Measurements from ENCODE around the gene TMEM179B. TPM values are rescaled to one million over a fixed set of nuclear protein-coding genes. Genes with fewer than 3 reads are reported as not detected.
A peak's percentile ranks its signal among the peaks of the same experiment; 100 is the strongest.

TMEM179B gene
- total and polyA plus RNA-seq, 2 of the 4 experiments (the other 2 are of a cell fraction) = 29.4 to 67.1 TPM

- Histone ChIP-seq H3K27ac (ENCODE audit: insufficient read depth, low read length) (no peak overlapping the region), H2AFZ (replicated peaks; ENCODE audit: low read length, poor library complexity) (no peak overlapping the region), H3K4me2 (ENCODE audit: low read depth, low read length) (no peak overlapping the region), H3K9me3 (ENCODE audit: control insufficient read depth, insufficient read depth, low read length) (no peaks in the 10 kb centered on the region), H3K18ac (ENCODE audit: low read depth, low read length) (no peak overlapping the region), H3K56ac (ENCODE audit: extremely low read depth, insufficient read depth, low read length) (no peak overlapping the region), H3K27me3 (ENCODE audit: control insufficient read depth, insufficient read depth, low read length) (no peaks in the 10 kb centered on the region), H3K79me1 (ENCODE audit: low read depth in 1 of 2, low read length in 2 of 2) (peaks cover 15 to 40% of the 10 kb centered on the region in 2 experiments; a peak in 3 of 4 replicates), H3K4me1 (ENCODE audit: control insufficient read depth, insufficient read depth, low read length) (peaks cover 14% of the 10 kb centered on the region), H2BK5ac (ENCODE audit: low read depth, low read length, poor library complexity, severe bottlenecking) (no peak overlapping the region), H3K23ac (ENCODE audit: low read depth, low read length) (peak overlapping the region; percentile 52), H3K9me1 (ENCODE audit: insufficient read depth, low read length) (no peaks in the 10 kb centered on the region), H2BK120ac (ENCODE audit: low read depth, low read length) (no peak overlapping the region), H2AK5ac (ENCODE audit: low read depth, low read length) (no peak overlapping the region; the same call in 1 of the 2 replicates), H2BK15ac (ENCODE audit: low read depth, low read length) (no peak overlapping the region), H4K20me1 (ENCODE audit: insufficient read depth, low read length) (peaks cover 12% of the 10 kb centered on the region), H3K4me3 (ENCODE audit: insufficient read depth, low read depth, low read length) (no peak overlapping the region), H3K36me3 (ENCODE audit: control insufficient read depth, insufficient read depth, low read length) (peaks cover 27% of the 10 kb centered on the region), H4K5ac (ENCODE audit: low read depth, low read length) (no peak overlapping the region), H3K14ac (replicated peaks; ENCODE audit: low read depth, low read length) (no peak overlapping the region), H3K9ac (ENCODE audit: low read depth, low read length) (no peak overlapping the region), H2BK20ac (ENCODE audit: low read depth, low read length) (no peak overlapping the region), H4K8ac (ENCODE audit: low read depth in 2 of 2, low read length in 2 of 2) (0 out of 4 replicates have a peak overlapping the region, but pooled peaks of 1 of the 2 experiments have one; percentile 9), H2AK9ac (replicated peaks; ENCODE audit: low read depth, low read length, poor library complexity) (no peak overlapping the region), H3K4ac (ENCODE audit: low read depth, low read length) (no peak overlapping the region), H4K91ac (ENCODE audit: insufficient read depth, low read depth, low read length) (no peak overlapping the region)
- CTCF ChIA-PET = no interaction called here
- BruUV-seq (replicated peaks) = no TSS peak
- TF ChIP-seq SMC3 (IDR thresholded peaks at IDR 0.05; ENCODE audit: low read depth, low read length) (no peak), MAZ (IDR thresholded peaks at IDR 0.05; ENCODE audit: borderline replicate concordance, low read depth, low read length) (no peak), CTCF (conservative IDR thresholded peaks at IDR 0.05; ENCODE audit: low read depth, low read length) (no peak), MXI1 (IDR thresholded peaks at IDR 0.05; ENCODE audit: borderline replicate concordance, low read depth, low read length) (no peak), NFE2L2 (IDR thresholded peaks at IDR 0.05; ENCODE audit: low read depth, low read length) (no peak), BHLHE40 (IDR thresholded peaks at IDR 0.05; ENCODE audit: low read depth, low read length) (no peak), CHD1 (IDR thresholded peaks at IDR 0.05; ENCODE audit: low read depth, low read length) (no peak), MAFK (IDR thresholded peaks at IDR 0.05; ENCODE audit: low read depth, low read length) (no peak), RCOR1 (IDR thresholded peaks at IDR 0.05; ENCODE audit: insufficient replicate concordance, low read length) (no peak), RFX5 (IDR thresholded peaks at IDR 0.05; ENCODE audit: low read depth, low read length) (no peak), RAD21 (IDR thresholded peaks at IDR 0.05; ENCODE audit: low read length) (no peak), POLR2A (IDR thresholded peaks at IDR 0.05; ENCODE audit: low read depth, low read length) (no peak), USF2 (IDR thresholded peaks at IDR 0.05; ENCODE audit: low read depth, low read length) (no peak), CEBPB (IDR thresholded peaks at IDR 0.05; ENCODE audit: low read depth, low read length) (no peak), ELK1 (IDR thresholded peaks at IDR 0.05; ENCODE audit: borderline replicate concordance, low read depth, low read length) (no peak)
- dilution Hi-C loops (cut with HindIII; ENCODE audit: low sequenced_read_pairs, unreplicated experiment) = no loop called here
- no CpG with 5 or more reads among the region's 5 CpGs for WGBS, 2 experiments (ENCODE audit: extremely low coverage in 2 of 2, insufficient read length in 1 of 2)
- ATAC-seq (ENCODE audit: low read depth) (no peak), DNase-seq (no peak)
- POLR2A ChIA-PET (ENCODE audit: unreplicated experiment) = interaction anchor here (0.5 kb wide), 1 partner anchor 43 kb away, joined by 14 read pairs; the partner anchor contains the start of gene STX5
- in situ Hi-C loops (cut with MboI; ENCODE audit: low sequenced_read_pairs) = no loop called here
- intact Hi-C loops (cut with micrococcal nuclease) = loop anchor here (5.0 kb wide), 1 partner anchor 93 kb away; the partner anchor contains the start of gene SLC3A2
Measured at GRCh38 chr11:62788991-62789390, 1.8 kb downstream of the TMEM179B start.

Data from IMR-90 (cell line).